ACC112 (cell line): ENCODE measurements around the gene PRDM16.

Experiments used
- H2AFZ ChIP-seq: fragments of 200-600 bp; sonication (generic); one replicate; pipeline ENCODE4 v1.6.0; 2017; ENCODE audit warnings: antibody characterized with exemption, low read length; ENCODE audit not compliant: unreplicated experiment
- H3K27ac ChIP-seq: fragments of 200-600 bp; sonication (generic); 2 replicates; pipeline ENCODE4 v1.5.1; 2014; ENCODE audit warnings: low read depth, mild to moderate bottlenecking, antibody characterized with exemption, low read length, moderate library complexity
- H3K27me3 ChIP-seq: fragments of 200-600 bp; sonication (generic); 2 replicates; pipeline ENCODE4 v1.6.1; 2014; ENCODE audit warnings: mild to moderate bottlenecking, antibody characterized with exemption, low read length, moderate library complexity, mixed read lengths; ENCODE audit not compliant: insufficient read depth
- H3K36me3 ChIP-seq: fragments of 200-600 bp; sonication (generic); 2 replicates; pipeline ENCODE4 v1.6.1; 2016; ENCODE audit warnings: mild to moderate bottlenecking, antibody characterized with exemption, low read length, moderate library complexity, mixed read lengths; ENCODE audit not compliant: insufficient read depth
- H3K4me1 ChIP-seq: fragments of 200-600 bp; sonication (generic); one replicate; pipeline ENCODE4 v1.6.1; 2016; ENCODE audit warnings: low read length, mixed read lengths; ENCODE audit not compliant: insufficient read depth, unreplicated experiment, control insufficient read depth
- H3K4me3 ChIP-seq: fragments of 200-600 bp; sonication (generic); 2 replicates; pipeline ENCODE4 v1.5.1; 2014; ENCODE audit warnings: mild to moderate bottlenecking, low read depth, low read length
- H3K79me2 ChIP-seq: fragments of 200-600 bp; sonication (generic); one replicate; pipeline ENCODE4 v1.6.0; 2016; ENCODE audit warnings: low read length; ENCODE audit not compliant: control insufficient read depth, unreplicated experiment, insufficient read depth

The PRDM16 gene

DNA sequence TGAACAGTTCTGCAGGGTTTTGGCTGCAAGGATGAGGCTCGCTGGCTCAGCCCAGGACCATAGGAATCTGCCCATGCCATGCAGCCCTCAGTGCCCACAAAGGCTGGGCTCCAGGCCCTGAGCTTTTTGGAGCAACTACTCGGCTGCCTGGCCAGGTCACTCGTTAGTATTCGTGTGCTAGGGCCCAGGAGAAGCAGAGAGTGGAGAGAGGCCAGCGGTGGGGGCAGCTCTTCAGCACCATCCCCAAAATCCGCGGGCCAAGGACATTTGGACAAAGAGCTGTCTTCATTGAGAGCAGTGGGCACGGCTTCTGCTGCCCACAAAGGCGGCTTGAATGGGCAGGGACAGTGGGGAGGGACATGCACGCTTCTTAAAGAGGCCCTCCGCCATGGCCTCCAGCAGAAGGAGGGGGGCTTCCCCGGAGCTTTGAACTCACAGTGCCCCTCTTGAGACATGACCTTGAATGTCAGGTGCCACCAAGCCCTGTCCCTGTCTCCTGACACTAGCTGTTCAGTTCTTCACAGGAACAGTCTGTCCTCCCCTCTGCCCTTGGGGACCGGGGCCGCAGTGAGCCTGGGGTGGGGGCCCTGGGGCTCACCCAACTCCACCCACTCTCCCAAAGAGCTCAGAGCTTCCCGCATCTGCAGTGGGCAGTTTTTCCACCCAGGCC, 279.3 kb downstream of the PRDM16 start:
- peaks cover 10% of the 10 kb centered on the region for H3K4me1 ChIP-seq
- H3K79me2 ChIP-seq: no peaks in the 10 kb centered on the region
- H2AFZ ChIP-seq: no peak overlapping the region
- no peaks in the 10 kb centered on the region for H3K27me3 ChIP-seq
- H3K27ac ChIP-seq: no peak overlapping the region
- H3K36me3 ChIP-seq: no peaks in the 10 kb centered on the region
- no peak overlapping the region for H3K4me3 ChIP-seq

DNA sequence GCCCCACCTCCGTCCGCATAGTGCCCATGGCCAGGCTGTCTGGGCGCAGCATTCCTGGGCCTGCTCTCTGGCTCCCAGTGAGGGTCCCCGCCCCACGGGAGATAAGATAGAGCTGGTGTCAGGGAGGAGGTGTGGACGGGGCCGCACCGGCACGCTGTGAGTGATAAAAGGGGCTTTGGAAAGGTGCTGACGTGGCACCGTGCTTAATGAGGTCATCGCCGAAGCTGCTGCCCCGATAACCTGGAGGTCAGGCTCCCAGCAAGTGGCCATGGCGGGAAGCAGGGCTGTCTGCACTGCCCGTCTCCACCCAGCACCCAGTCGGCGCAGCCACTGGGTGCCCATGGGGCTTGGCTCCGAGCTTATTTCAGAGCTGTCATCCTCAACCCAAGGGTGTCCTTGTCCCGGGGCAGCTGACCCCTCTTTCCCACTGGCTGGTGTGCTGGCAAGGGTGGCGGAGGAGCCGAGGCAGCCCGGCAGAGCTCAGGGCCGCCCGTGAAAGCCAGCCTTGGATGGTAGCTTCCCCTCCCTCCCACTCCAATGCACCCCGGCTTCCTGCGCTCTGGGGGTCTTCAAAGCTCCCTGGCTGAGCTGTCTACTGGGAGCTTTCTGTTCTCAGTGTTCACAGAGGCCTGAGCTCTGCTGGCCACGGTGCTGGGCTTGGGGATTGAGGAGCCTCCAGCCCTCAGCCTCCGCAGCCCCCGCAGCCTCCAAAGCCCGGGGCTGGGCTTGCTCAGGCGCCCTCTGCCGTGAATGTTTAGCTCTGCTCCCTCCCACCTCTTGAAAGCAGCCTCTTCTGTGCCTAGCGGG, 280.4 kb downstream of the PRDM16 start:
- Histone ChIP-seq H3K4me3 (no peak overlapping the region), H3K36me3 (no peaks in the 10 kb centered on the region), H3K79me2 (no peaks in the 10 kb centered on the region), H3K4me1 (peaks cover 10% of the 10 kb centered on the region), H3K27ac (no peak overlapping the region), H3K27me3 (no peaks in the 10 kb centered on the region), H2AFZ (no peak overlapping the region)

DNA sequence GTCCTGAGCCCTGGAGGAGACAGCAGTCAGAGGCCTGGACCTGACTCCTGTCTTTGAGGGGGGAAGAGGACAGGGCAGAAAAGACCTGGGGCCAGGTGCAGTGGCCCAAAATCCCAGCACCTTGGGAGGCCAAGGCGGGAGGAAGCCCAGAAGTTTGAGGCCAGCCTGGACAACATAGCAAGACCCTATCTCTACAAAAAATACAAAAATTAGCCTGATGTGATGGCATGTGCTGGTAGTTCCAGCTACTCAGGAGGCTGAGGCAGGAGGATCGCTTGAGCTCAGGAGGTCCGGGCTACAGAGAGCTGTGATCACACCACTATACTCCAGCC, 280.9 kb downstream of the PRDM16 start:
- peaks cover 10% of the 10 kb centered on the region for H3K4me1 ChIP-seq
- H3K79me2 ChIP-seq: no peaks in the 10 kb centered on the region
- H3K36me3 ChIP-seq: no peaks in the 10 kb centered on the region
- no peak overlapping the region for H3K27ac ChIP-seq
- no peak overlapping the region for H2AFZ ChIP-seq
- H3K27me3 ChIP-seq: no peaks in the 10 kb centered on the region
- no peak overlapping the region for H3K4me3 ChIP-seq

DNA sequence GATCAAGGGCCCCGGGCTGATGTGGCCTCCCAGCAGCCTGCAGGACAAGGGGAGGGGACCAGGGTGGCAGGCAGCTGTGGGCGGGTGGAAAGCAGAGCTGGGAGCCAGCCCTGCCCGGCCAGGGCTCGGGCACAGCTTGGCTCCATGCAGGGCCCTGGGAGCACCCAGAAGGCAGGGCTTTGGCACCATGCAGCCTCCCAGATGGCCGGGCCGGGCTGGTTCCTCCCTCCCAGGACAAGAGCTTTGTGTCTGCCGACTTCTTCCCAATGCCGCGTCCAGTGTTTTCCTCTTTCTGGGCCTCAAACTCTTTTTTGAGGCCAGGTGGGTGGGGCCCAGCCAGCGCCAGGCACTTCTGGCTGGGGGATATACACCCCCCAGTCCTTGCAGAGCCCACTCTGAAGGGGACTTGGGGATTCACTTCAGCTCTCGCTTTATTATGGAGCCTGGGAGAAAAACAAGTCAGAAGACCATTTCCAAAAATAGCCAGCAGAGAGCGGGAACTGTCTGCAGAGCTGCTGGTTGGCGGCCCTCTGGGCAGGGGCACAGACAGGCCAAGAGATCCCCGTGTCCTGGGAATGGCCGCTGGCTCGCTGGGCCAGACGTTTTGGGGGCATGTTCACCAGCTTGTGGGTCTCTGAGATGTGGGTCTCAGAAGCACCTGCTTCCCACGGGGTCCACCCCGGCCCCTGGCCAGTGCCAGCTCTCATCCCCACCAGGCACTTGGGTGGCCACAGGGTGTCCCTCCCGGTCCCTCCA, 281.7 kb downstream of the PRDM16 start:
- H3K79me2 ChIP-seq: no peaks in the 10 kb centered on the region
- H3K4me1 ChIP-seq: peaks cover 10% of the 10 kb centered on the region
- no peak overlapping the region for H3K4me3 ChIP-seq
- no peak overlapping the region for H2AFZ ChIP-seq
- no peaks in the 10 kb centered on the region for H3K36me3 ChIP-seq
- no peaks in the 10 kb centered on the region for H3K27me3 ChIP-seq
- H3K27ac ChIP-seq: no peak overlapping the region

DNA sequence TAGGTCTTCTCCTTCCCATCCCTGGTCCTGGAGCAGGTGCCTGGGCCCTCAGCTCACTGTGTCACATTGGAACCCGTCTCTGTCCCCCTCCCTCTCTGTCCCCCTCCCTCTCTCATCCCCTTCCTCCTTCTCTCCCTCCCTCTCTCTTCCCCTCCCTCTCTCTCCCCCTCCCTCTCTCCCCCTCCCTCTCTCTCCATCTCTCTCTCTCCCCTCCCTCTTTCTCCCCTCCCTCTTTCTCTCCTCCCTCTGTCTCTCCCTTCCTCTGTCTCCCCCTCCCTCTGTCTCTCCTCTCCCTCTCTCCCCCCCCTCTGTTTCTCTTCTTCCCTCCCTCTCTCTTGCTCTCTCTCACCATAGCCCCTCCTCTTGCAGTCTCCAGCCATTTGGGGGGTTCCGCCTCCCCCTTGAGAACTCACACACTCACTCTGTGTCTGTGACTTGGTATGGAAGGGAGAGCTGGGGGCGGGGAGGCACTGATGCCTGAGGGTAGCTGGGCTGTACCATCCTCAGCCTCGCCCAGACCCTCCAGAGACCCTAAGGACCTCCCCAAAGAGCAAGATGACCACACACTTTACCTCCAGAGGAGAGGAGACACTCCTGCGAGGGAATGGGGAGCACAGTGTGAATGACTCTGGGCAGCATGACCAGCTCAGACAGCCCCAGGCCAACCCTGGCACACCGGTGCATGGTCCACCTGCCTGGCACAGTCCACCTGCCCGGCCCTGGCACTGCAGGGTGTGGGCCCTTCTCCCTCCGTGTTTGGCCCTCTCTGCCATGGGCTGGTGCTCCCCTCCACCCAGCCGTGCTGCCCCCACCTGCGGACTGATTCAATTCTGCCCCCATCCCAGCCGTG, 282.7 kb downstream of the PRDM16 start:
- no peaks in the 10 kb centered on the region for H3K79me2 ChIP-seq
- peaks cover 10% of the 10 kb centered on the region for H3K4me1 ChIP-seq
- H3K27ac ChIP-seq: peak overlapping the region; percentile 35; the same call in 1 of the 2 replicates
- H3K27me3 ChIP-seq: no peaks in the 10 kb centered on the region
- H3K36me3 ChIP-seq: no peaks in the 10 kb centered on the region
- no peak overlapping the region for H3K4me3 ChIP-seq
- H2AFZ ChIP-seq: no peak overlapping the region

DNA sequence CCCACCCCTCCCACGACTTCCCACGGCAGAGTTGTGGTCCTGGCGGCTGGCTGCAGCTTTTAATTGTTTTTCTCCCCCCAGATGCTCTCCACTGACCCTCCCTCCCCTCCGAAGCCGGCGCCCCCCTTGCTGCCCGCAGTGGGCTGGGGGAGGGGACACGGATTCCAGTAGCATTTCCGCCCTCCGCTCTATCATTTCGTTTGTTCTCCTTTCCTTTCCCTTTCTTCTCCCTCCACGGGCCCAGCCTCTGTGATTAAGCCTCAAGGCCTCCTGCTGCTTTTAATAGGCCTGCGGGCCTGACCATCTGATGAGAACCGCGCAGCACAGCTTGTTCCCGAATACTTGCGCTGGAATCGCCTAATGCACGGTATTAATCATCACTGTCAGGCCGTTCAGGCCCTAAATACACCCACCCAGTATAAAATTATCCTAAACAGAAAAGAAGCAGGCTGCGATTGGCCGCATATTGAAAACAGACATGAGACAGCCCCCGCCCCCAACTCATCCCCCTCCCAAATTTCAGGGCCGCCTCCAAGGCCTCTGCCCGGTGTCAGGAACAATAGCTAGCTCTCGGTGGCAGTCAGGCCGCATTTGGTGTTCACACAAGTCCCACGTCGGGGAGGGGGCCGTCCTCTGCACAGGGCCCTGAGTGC, 283.4 kb downstream of the PRDM16 start:
- Histone ChIP-seq H3K27ac (peak overlapping the region; percentile 35), H2AFZ (no peak overlapping the region), H3K79me2 (no peaks in the 10 kb centered on the region), H3K27me3 (no peaks in the 10 kb centered on the region), H3K36me3 (no peaks in the 10 kb centered on the region), H3K4me1 (peaks cover 10% of the 10 kb centered on the region), H3K4me3 (no peak overlapping the region; the same call in 1 of the 2 replicates)

DNA sequence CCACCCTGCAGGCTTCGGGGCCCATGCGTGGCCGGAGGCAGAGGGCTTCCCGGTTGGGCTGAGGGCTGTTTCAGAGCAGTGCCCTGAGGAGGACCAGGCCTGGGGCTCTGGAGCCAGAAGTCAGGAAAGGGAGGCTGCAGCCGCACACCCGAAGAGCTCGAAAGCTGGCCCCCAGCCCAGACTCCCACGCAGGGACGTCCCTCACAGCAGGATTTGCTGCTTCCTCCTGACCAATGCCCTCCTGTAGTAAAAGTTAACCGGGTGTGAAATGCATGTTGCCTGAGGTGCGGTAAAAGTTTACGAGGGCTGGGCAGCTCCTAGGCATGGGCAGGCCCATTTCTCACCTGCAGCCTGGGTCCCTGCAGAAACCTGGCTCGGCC, 283.9 kb downstream of the PRDM16 start:
- Histone ChIP-seq H2AFZ (no peak overlapping the region), H3K27me3 (no peaks in the 10 kb centered on the region), H3K79me2 (no peaks in the 10 kb centered on the region), H3K36me3 (no peaks in the 10 kb centered on the region), H3K4me1 (peaks cover 10% of the 10 kb centered on the region), H3K4me3 (no peak overlapping the region; the same call in 1 of the 2 replicates), H3K27ac (peak overlapping the region; percentile 35; the same call in 1 of the 2 replicates)

DNA sequence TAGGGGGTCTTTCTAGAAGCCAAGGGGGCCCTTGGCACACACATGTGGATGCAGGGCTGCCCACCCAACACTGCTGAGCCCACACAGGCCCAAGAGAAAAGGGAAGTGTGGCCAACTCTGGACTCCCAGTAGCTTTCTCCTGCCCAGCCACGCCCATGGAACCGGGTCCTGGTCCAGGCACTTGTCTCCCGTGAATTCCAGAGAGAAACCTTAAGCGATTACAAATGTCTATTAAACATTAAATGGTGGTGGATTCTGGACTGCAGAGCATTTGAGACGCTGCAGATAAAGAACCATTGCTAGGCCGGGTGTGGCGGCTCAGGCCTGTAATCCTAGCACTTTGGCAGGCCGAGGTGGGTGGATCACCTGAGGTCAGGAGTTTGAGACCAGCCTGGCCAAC, 284.9 kb downstream of the PRDM16 start:
- no peak overlapping the region for H3K27ac ChIP-seq
- no peaks in the 10 kb centered on the region for H3K79me2 ChIP-seq
- no peaks in the 10 kb centered on the region for H3K36me3 ChIP-seq
- H2AFZ ChIP-seq: no peak overlapping the region
- no peaks in the 10 kb centered on the region for H3K27me3 ChIP-seq
- peaks cover 10% of the 10 kb centered on the region for H3K4me1 ChIP-seq
- no peak overlapping the region for H3K4me3 ChIP-seq

DNA sequence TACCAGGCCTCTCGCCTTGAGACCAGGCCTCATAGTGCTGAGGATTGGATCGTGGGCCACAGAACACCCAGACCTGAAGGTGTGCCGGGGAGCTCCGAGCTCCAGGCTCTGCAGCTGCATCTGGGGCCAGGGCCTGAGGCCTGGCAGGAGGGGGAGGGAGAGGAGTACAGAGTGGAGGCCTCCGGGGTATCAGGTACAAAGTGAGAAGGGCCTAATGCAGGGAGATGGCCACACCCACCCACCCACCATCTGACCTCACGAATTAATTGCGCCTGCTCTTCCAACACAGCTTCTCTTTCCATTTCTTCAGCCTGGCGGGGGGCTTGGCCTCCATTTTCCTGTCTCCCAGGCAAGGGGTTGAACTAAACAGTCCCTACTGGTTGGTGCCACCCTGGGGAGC, 286.1 kb downstream of the PRDM16 start:
- Histone ChIP-seq H3K27ac (no peak overlapping the region), H3K36me3 (no peaks in the 10 kb centered on the region), H3K27me3 (no peaks in the 10 kb centered on the region), H3K4me1 (peaks cover 10% of the 10 kb centered on the region), H3K79me2 (no peaks in the 10 kb centered on the region), H3K4me3 (no peak overlapping the region), H2AFZ (no peak overlapping the region)
